Measurements from ENCODE around the gene RHAG.

GRCh38 chr6:49676671-49677281 lies 40.1 kb upstream of the RHAG start:
- TF ChIP-seq TP53 (CRISPR knock-in tag; IDR thresholded peaks at IDR 0.05) = no peak
- TF ChIP-seq, protein P1, sequence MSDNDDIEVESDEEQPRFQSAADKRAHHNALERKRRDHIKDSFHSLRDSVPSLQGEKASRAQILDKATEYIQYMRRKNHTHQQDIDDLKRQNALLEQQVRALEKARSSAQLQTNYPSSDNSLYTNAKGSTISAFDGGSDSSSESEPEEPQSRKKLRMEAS (CRISPR knock-in tag; IDR thresholded peaks at IDR 0.05) = no peak
- TF ChIP-seq TCF7 (CRISPR knock-in tag; IDR thresholded peaks at IDR 0.05; ENCODE audit: low read depth) = no peak
- TF ChIP-seq ELF4 (CRISPR knock-in tag; IDR thresholded peaks at IDR 0.05; ENCODE audit: low read depth) = no peak
- no peak for TF ChIP-seq RORB (CRISPR knock-in tag; IDR thresholded peaks at IDR 0.05)
- TF ChIP-seq JUN (CRISPR knock-in tag; IDR thresholded peaks at IDR 0.05) = no peak
- TF ChIP-seq, protein P2, sequence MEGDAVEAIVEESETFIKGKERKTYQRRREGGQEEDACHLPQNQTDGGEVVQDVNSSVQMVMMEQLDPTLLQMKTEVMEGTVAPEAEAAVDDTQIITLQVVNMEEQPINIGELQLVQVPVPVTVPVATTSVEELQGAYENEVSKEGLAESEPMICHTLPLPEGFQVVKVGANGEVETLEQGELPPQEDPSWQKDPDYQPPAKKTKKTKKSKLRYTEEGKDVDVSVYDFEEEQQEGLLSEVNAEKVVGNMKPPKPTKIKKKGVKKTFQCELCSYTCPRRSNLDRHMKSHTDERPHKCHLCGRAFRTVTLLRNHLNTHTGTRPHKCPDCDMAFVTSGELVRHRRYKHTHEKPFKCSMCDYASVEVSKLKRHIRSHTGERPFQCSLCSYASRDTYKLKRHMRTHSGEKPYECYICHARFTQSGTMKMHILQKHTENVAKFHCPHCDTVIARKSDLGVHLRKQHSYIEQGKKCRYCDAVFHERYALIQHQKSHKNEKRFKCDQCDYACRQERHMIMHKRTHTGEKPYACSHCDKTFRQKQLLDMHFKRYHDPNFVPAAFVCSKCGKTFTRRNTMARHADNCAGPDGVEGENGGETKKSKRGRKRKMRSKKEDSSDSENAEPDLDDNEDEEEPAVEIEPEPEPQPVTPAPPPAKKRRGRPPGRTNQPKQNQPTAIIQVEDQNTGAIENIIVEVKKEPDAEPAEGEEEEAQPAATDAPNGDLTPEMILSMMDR (IDR thresholded peaks at IDR 0.05) = no peak
- TF ChIP-seq, protein P3, sequence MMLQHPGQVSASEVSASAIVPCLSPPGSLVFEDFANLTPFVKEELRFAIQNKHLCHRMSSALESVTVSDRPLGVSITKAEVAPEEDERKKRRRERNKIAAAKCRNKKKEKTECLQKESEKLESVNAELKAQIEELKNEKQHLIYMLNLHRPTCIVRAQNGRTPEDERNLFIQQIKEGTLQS (CRISPR knock-in tag; conservative IDR thresholded peaks at IDR 0.05) = no peak
- TF ChIP-seq, protein P4, sequence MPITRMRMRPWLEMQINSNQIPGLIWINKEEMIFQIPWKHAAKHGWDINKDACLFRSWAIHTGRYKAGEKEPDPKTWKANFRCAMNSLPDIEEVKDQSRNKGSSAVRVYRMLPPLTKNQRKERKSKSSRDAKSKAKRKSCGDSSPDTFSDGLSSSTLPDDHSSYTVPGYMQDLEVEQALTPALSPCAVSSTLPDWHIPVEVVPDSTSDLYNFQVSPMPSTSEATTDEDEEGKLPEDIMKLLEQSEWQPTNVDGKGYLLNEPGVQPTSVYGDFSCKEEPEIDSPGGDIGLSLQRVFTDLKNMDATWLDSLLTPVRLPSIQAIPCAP (CRISPR knock-in tag; IDR thresholded peaks at IDR 0.05) = no peak
- no peak for TF ChIP-seq ZNF232 (CRISPR knock-in tag; IDR thresholded peaks at IDR 0.05)
- no peak for TF ChIP-seq ZNF423 (CRISPR knock-in tag; IDR thresholded peaks at IDR 0.05)
- TF ChIP-seq TEAD4 (CRISPR knock-in tag; IDR thresholded peaks at IDR 0.05) = no peak
- TF ChIP-seq, protein P5, sequence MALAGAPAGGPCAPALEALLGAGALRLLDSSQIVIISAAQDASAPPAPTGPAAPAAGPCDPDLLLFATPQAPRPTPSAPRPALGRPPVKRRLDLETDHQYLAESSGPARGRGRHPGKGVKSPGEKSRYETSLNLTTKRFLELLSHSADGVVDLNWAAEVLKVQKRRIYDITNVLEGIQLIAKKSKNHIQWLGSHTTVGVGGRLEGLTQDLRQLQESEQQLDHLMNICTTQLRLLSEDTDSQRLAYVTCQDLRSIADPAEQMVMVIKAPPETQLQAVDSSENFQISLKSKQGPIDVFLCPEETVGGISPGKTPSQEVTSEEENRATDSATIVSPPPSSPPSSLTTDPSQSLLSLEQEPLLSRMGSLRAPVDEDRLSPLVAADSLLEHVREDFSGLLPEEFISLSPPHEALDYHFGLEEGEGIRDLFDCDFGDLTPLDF (CRISPR knock-in tag; IDR thresholded peaks at IDR 0.05) = no peak

Data from WTC11 (cell line).